ENCODE results near the gene GPATCH1.

The GPATCH1 gene

DNA sequence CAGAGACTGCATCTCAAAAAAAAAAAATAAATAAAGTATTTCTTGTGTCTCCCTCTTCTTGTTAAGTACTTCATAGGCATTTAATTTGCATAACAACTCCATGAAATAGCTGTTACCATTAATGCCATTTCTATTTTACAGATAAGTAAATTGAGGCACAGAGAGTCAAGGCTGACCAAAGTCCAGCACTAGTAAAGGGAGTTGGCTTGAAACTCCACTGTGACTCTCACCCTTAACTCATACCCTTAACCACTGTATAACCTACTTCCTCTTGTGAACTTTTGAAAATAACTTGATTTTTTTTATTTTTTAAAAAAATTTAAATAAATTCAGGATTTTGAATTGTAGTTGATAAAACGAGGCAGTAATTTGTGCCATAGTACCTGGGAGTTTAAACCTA is 6.0 kb downstream of the GPATCH1 start:
- DNase-seq (ENCODE audit: low read depth): no peak
- H3K4me3 ChIP-seq (ENCODE audit: low read depth, low read length): no peak overlapping the region
- TF ChIP-seq CTCF (IDR thresholded peaks at IDR 0.05; ENCODE audit: insufficient read depth, low read depth, low read length, missing control alignments): no peak

DNA sequence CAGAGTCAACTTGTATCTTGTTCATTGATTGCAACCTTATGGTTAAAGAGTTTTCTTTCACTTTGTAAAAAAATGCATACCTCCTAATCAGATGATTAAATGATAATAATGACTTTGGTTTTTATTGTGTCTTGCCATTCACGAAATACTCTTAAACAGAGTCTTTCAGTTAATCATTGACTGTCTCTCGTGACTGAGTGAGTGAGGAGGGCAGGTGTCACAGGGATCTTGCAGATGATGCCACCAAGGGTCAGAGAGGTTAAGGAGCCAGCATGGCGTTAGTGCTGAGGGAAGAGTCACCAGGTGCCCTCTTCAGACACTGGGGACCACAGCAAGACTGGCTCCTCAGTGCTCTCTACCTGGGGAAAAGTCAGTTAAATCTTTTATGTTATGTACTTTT is 8.0 kb downstream of the GPATCH1 start:
- no peak for TF ChIP-seq CTCF (IDR thresholded peaks at IDR 0.05; ENCODE audit: insufficient read depth, low read depth, low read length, missing control alignments)

GRCh38 chr19:33090179-33090578 is 9.2 kb downstream of the GPATCH1 start:
- no peak overlapping the region for H3K4me3 ChIP-seq (ENCODE audit: low read depth, low read length)
- TF ChIP-seq CTCF (IDR thresholded peaks at IDR 0.05; ENCODE audit: insufficient read depth, low read depth, low read length, missing control alignments): no peak
- no peak for DNase-seq (ENCODE audit: low read depth)

More for the DNA sequence above, 8.0 kb downstream of the GPATCH1 start:
- DNase-seq (ENCODE audit: low read depth): no peak
- H3K4me3 ChIP-seq (ENCODE audit: low read depth, low read length): no peak overlapping the region

DNA sequence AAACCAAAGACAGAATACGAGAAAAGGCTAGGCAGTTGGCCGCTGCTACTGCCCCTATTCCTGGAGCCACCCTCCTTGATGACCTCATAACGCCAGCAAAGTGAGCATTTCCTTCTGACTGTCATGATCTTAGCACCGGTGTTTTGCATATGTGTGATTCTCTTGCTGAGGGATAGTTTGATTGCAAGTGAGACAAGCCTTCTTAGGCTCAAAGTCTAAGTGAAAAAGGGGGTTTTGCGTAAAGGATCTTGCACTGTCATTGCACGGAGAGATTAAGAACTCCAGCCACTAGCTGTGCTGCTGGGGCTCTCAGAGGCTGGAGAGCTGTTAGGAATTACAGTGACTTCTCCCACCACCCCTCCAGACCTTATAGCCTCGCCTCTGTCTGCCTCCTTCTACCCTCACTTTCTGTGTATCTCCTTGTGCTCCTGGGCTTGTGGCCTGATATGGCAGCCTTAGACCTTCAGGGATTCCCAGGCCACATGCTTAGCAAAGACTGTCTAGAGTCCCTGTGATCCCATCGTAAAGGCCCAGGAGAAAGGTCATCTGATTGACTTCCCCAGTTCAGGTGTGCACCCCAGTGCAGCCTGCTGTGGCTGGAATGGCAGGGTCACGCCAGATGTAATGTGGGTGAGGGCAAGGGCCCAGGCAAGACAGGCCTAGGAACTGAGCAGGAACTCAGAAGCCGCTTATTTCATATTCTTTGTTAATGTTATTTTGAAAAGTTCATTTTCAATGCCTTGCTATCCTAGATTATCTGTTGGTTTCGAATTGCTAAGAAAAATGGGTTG is 12.6 kb downstream of the GPATCH1 start:
- no peak for DNase-seq (ENCODE audit: low read depth)
- TF ChIP-seq CTCF (IDR thresholded peaks at IDR 0.05; ENCODE audit: insufficient read depth, low read depth, low read length, missing control alignments): no peak
- H3K4me3 ChIP-seq (ENCODE audit: low read depth, low read length): no peak overlapping the region

DNA sequence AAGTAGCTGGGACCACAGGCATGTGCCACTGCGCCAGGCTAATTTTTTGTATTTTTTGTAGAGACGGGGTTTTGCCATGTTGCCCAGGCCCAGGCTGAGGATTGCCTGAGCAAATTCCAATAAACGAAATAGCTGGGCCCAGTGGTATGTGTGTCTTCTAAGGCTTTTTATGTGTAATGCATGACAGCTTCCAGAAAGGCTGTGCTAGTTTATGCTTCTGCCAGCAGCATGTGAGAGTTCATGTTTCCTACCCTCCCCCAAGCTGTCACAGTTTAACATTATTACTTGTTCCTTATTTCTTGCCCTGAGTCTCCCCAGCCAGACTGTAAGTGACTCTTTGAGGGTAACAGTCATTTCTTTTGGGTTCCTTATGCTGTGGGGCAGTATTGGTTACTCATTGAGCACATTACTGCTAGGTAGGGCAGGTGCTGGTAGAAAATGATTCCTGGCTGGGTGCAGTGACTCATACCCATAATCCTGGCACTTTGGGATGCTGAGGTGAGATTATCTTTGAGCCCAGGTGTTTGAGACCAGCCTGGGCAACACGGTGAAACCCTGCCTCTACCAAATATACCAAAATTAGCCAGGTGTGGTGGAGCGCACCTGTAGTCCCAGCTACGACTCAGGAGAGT is 13.6 kb downstream of the GPATCH1 start:
- no peak overlapping the region for H3K4me3 ChIP-seq (ENCODE audit: low read depth, low read length)
- DNase-seq (ENCODE audit: low read depth): no peak
- no peak for TF ChIP-seq CTCF (IDR thresholded peaks at IDR 0.05; ENCODE audit: insufficient read depth, low read depth, low read length, missing control alignments)

DNA sequence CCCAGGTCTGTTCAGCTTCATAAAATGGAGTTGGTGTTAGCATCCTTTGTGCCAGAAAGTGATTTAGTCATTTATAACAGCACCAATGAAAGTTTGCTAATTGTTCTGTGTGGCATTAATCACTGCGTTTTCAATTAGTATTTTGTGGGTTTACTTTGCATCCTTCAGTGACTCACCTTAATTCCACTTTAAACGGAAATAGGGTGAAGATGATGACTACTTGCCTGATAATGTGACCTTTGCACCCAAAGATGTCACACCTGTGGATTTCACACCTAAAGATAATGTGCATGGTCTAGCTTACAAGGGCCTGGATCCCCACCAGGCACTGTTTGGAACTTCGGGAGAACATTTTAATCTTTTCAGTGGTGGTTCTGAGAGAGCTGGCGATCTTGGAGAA is 15.0 kb downstream of the GPATCH1 start:
- no peak for DNase-seq (ENCODE audit: low read depth)
- no peak for TF ChIP-seq CTCF (IDR thresholded peaks at IDR 0.05; ENCODE audit: insufficient read depth, low read depth, low read length, missing control alignments)
- no peak overlapping the region for H3K4me3 ChIP-seq (ENCODE audit: low read depth, low read length)
